HUES6 (cell line): Measurements from ENCODE around the gene HS3ST1.

ENCODE experiments used
- H3K27ac ChIP-seq: 2 replicates; pipeline ENCODE4 v1.7.0; 2013; ENCODE audit warnings: low read depth, mild to moderate bottlenecking, low read length, inconsistent platforms
- H3K27me3 ChIP-seq: 2 replicates; pipeline ENCODE4 v1.6.1; 2013; ENCODE audit warnings: low read length; ENCODE audit not compliant: control insufficient read depth, insufficient read depth
- H3K36me3 ChIP-seq: 2 replicates; pipeline ENCODE4 v1.6.1; 2013; ENCODE audit warnings: low read length; ENCODE audit not compliant: control insufficient read depth, insufficient read depth
- H3K4me1 ChIP-seq: 2 replicates; pipeline ENCODE4 v1.6.1; 2013; ENCODE audit warnings: low read length; ENCODE audit not compliant: control insufficient read depth, insufficient read depth
- H3K4me3 ChIP-seq: 2 replicates; pipeline ENCODE4 v1.5.1; 2013; ENCODE audit warnings: low read depth, low read length
- H3K9ac ChIP-seq: one replicate; pipeline ENCODE4 v1.6.1; 2013; ENCODE audit warnings: mild to moderate bottlenecking, low read length
- H3K9me3 ChIP-seq: 2 replicates; pipeline ENCODE4 v1.6.1; 2013; ENCODE audit warnings: low read depth, low read length; ENCODE audit not compliant: control insufficient read depth, insufficient read depth

The HS3ST1 gene

DNA sequence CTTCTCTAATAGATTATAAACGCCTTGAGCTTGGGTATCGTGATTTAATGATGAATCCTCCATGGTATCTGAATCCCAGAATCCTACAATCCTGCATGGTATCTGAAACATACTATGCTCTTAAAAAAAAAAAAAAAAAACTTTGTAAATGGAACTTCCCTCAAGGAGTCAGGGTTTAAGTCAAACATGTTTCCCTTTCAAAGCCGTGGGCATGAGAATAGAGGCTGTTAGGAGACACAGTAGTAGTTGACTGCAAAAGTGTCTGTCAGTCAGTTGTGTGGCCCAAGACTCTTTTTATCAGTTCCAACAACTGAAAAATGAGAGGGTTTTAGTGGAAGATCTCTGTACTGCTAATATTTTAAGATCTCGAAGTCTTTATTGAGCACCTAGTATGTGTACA lies 2.4 kb upstream of the HS3ST1 start:
- H3K9me3 ChIP-seq, result no peaks in the 10 kb centered on the region
- H3K9ac ChIP-seq, result no peak overlapping the region
- H3K4me3 ChIP-seq, result no peak overlapping the region

GRCh38 chr4:11430536-11430935 lies 1.8 kb upstream of the HS3ST1 start:
- H3K9me3 ChIP-seq, result no peaks in the 10 kb centered on the region

More for the DNA sequence above, 2.4 kb upstream of the HS3ST1 start:
- Histone ChIP-seq H3K27ac (no peak overlapping the region), H3K27me3 (peaks cover 47% of the 10 kb centered on the region), H3K4me1 (no peaks in the 10 kb centered on the region), H3K36me3 (no peaks in the 10 kb centered on the region)

GRCh38 chr4:11429699-11430045 lies 978 bp upstream of the HS3ST1 start:
- Histone ChIP-seq H3K27ac (no peak overlapping the region), H3K36me3 (no peaks in the 10 kb centered on the region), H3K9me3 (no peaks in the 10 kb centered on the region), H3K4me3 (peak overlapping the region; percentile 66), H3K9ac (no peak overlapping the region), H3K4me1 (no peaks in the 10 kb centered on the region), H3K27me3 (peaks cover 53% of the 10 kb centered on the region)

More at GRCh38 chr4:11430536-11430935, 1.8 kb upstream of the HS3ST1 start:
- Histone ChIP-seq H3K4me1 (no peaks in the 10 kb centered on the region), H3K4me3 (no peak overlapping the region), H3K36me3 (no peaks in the 10 kb centered on the region), H3K27me3 (peaks cover 53% of the 10 kb centered on the region), H3K9ac (no peak overlapping the region), H3K27ac (no peak overlapping the region)

DNA sequence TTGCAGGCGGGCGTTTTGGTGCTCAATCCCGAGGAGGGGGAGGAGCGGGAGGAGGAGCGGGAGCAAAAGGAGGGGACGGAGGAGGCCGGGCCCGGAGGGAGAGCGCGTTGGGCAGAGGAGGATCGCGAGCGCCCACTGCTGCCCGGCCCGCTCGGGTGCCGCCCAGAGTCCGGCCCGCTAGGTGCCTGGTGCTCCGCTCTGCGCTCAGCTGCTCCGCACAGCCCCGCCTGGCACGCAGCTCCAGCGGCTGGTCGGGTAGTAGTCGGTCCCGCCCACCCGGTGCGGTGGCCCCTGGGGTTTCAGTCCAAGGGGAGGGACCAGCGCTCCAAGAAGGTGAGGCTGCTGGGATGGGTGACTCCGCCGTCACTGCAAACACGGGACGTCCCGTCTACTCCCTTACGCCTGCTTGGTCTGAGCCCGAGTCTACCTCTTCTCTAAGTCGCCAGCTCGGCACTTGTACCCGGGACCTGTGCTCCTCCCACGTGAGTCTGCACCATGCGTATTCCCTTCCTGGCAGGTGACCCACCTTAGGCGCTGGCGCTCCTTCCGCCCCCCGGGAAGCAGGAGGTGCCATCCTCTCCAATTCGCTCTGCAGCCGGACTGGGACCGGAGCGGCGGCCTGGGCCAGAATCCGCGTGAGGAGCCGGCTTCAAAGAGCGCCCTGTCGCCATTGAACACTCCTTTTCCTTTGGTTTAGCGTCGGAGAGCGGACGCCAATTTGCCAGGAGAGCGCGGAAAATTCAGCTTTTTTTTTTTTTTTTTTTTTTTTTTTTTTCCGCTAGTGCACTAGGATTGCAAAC lies 405 bp upstream of the HS3ST1 start:
- Histone ChIP-seq H3K9me3 (no peaks in the 10 kb centered on the region), H3K27me3 (peaks cover 53% of the 10 kb centered on the region), H3K4me1 (no peaks in the 10 kb centered on the region), H3K27ac (no peak overlapping the region), H3K9ac (peak overlapping the region; percentile 37), H3K4me3 (peak overlapping the region; percentile 66), H3K36me3 (no peaks in the 10 kb centered on the region)

DNA sequence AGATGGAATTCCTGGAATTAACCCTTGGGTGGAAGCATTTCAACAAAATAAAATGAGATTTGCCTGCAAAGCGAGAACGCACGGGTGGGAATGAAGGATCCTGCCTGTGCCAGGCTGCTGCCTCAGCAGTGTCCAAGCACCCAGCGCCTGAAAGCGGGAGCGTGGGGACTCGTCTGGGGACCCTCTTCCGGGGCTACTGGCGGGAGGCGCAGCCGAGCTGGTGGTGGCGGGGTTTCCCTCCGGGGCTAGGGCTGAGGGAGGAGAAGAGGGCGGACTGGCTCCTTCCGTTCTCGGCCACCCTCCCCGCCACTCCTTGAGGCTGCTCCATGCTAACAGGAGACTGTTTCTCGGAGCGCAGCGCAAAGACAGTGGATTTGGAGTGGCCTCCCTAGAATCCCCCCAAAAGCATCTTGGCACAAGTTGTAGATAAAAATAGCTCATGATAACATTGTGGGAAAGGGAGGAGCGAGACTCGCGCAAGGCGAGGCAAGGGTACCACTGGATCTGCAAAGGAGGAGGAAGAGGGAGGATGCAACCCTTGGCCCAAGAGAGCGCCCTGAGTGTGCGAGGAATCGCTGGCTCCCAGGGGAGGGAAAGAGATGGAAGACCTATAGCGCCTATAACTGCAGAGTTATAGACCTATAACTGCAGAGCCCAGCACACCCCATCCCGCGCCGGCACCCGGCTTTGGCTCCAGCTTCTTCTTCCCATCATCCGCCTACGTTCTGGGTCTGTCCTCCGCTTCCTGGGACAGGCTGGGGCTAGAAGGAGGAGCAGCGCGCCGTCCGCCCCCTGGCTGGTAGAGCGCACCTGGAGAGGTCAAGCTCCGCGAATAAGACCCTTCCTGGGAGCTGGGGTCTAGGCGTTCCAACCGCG lies 1.3 kb downstream of the HS3ST1 start:
- Histone ChIP-seq H3K27ac (no peak overlapping the region), H3K27me3 (peaks cover 53% of the 10 kb centered on the region), H3K4me1 (peaks cover 5% of the 10 kb centered on the region; the same call in 1 of the 2 replicates), H3K4me3 (peak overlapping the region; percentile 66), H3K9ac (peak overlapping the region; percentile 22), H3K9me3 (no peaks in the 10 kb centered on the region), H3K36me3 (no peaks in the 10 kb centered on the region)

DNA sequence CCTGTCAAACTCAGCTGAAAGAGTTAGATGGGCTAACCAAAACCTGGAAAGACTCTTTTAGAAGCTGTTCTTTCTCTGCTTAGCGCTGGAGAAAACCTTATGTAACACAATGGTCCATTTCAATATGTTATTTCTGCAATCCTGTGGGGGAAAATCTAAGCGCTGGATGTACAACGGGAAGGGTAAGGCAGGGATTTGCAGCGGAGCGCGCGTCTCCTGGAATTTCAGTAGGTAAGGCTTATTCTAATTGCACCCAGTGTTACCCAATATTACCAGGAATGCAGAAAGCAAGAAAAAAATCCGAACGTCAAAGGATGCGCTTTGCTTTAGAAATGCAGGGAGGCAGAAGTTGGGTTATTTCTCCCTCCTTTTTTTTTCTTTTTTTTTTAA lies 2.0 kb downstream of the HS3ST1 start:
- peak overlapping the region; percentile 66 for H3K4me3 ChIP-seq
- peaks cover 53% of the 10 kb centered on the region for H3K27me3 ChIP-seq
- H3K9ac ChIP-seq, result no peak overlapping the region
- no peak overlapping the region for H3K27ac ChIP-seq
- H3K9me3 ChIP-seq, result no peaks in the 10 kb centered on the region
- peaks cover 11% of the 10 kb centered on the region; the same call in 1 of the 2 replicates for H3K4me1 ChIP-seq
- H3K36me3 ChIP-seq, result no peaks in the 10 kb centered on the region

DNA sequence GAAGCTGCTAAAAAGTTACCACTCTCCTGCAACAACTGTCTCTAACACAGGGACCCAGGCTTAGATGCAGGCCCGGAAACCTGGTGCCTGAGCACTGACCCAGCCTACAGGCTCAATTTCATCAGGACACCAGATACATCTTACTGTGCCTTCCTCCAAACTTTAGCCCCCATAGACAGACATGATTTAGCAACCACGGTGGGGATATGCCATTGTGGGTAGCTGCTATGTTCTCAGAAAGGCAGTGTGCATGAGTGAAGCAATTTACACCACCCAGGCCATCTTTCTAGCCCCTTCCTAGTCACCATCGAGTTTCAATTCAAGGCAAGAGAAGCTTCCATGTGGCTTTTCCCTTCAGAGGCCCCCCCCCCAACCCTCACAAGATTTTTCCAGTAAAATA lies 2.7 kb downstream of the HS3ST1 start:
- Histone ChIP-seq H3K27ac (no peak overlapping the region), H3K4me1 (peaks cover 16% of the 10 kb centered on the region; the same call in 1 of the 2 replicates), H3K9me3 (no peaks in the 10 kb centered on the region), H3K27me3 (peaks cover 53% of the 10 kb centered on the region), H3K4me3 (no peak overlapping the region), H3K36me3 (no peaks in the 10 kb centered on the region), H3K9ac (no peak overlapping the region)

DNA sequence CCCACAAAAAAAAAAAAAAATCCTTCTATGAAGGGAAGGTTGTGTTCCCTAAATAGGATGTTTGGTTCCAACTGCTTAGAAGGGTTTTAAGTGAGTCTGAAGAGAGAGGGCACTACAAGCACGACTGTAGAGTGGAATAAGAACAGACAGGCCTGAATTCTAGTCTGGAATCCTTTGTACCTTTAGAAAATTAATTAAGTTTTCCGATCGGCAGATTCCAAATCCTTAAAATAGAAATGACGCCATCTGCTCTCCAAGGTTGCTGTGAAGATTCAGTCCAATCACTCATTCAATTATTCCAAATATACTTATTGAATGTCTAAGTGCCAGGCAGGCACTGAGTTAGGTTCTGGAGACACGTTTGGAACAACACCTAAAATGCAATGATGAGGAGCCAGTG lies 3.8 kb downstream of the HS3ST1 start:
- peaks cover 16% of the 10 kb centered on the region; the same call in 1 of the 2 replicates for H3K4me1 ChIP-seq

DNA sequence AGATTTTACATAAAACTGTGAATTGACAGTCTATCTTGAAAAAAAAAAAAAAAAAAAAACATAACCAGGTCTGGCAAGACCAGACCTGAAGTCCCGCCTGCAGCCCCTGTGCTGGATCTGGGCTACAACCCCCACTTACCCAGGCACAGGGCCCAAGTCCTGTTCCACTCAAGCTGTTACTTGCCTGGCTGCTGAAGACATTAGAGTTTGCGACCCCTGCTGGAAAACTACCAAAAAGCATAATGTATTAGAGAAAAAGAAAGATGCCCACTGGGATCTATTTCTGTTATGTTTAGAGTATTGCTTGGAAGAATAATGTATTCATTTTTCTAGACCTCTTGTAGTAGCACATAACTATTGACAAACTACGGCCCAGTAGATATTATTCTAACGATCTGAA lies 4.7 kb downstream of the HS3ST1 start:
- no peak overlapping the region for H3K9ac ChIP-seq
- peaks cover 34% of the 10 kb centered on the region for H3K27me3 ChIP-seq
- H3K4me1 ChIP-seq, result peaks cover 16% of the 10 kb centered on the region; the same call in 1 of the 2 replicates
- H3K4me3 ChIP-seq, result no peak overlapping the region
- no peaks in the 10 kb centered on the region for H3K36me3 ChIP-seq
- H3K9me3 ChIP-seq, result no peaks in the 10 kb centered on the region
- H3K27ac ChIP-seq, result no peak overlapping the region

More for the DNA sequence above, 3.8 kb downstream of the HS3ST1 start:
- H3K4me3 ChIP-seq, result no peak overlapping the region
- no peaks in the 10 kb centered on the region for H3K9me3 ChIP-seq
- no peak overlapping the region for H3K9ac ChIP-seq
- H3K27me3 ChIP-seq, result peaks cover 42% of the 10 kb centered on the region
- no peak overlapping the region for H3K27ac ChIP-seq
- no peaks in the 10 kb centered on the region for H3K36me3 ChIP-seq

DNA sequence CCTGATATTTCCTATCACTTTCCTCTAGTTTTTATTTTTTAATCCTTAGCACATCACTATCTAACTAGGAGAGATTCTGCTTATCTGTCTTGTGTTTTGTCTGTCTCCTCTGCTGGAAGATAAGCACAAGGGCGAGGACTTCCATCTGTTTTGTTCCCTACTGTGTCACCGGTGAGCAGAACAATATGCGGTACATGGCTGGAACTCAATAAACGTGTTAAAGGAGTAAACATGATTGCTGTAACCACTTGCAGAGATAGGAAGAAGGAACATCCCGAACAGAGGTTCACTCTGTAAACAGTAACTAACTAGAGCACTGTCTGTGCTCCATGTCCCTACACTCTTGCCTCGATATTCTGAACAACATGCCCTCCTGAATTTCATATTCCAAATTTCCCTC lies 5.2 kb downstream of the HS3ST1 start:
- Histone ChIP-seq H3K36me3 (no peaks in the 10 kb centered on the region), H3K9me3 (no peaks in the 10 kb centered on the region), H3K27me3 (peaks cover 30% of the 10 kb centered on the region), H3K27ac (no peak overlapping the region), H3K4me1 (peaks cover 16% of the 10 kb centered on the region; the same call in 1 of the 2 replicates), H3K9ac (no peak overlapping the region), H3K4me3 (no peak overlapping the region)

GRCh38 chr4:11421116-11421515 lies 7.6 kb downstream of the HS3ST1 start:
- Histone ChIP-seq H3K4me1 (peaks cover 16% of the 10 kb centered on the region; the same call in 1 of the 2 replicates), H3K27me3 (peaks cover 6% of the 10 kb centered on the region), H3K36me3 (no peaks in the 10 kb centered on the region), H3K9ac (no peak overlapping the region), H3K27ac (no peak overlapping the region), H3K4me3 (no peak overlapping the region), H3K9me3 (no peaks in the 10 kb centered on the region)
